ENCODE results near the gene SPATA31D3. TPM values are rescaled to one million over a fixed set of nuclear protein-coding genes. Genes with fewer than 3 reads are reported as not detected.
"Not testable (repeated sequence)": the region's sequence is repeated elsewhere in the genome, so short reads cannot be mapped to it uniquely, and the experiment has no call there.

SPATA31D3 gene
- total RNA-seq, 1 donor from 2014 or later = not detected

DNA sequence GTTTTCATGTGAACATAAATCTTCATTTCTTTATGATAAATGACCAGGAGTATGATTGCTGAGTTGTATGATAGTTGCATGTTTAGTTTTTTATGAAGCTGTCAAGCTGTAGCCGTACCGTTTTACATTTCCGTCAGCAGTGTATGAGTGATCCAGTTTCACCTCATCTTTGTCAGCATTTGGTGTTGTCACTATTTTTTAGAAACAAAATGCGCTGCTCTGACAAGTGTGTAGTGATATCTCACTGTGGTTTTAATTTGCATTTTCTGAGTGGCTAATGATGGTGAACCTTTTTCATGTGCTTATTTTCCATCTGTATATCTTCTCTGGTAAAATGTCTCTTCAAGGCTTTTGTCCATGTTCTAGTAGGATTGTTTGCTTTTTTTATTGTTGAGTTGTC, 38.6 kb downstream of the SPATA31D3 start:
- DNase-seq (no peak), ATAC-seq (ENCODE audit: low read depth) (no peak)
- intact Hi-C loops (cut with micrococcal nuclease) = no loop called here
- Mint-ChIP-seq H3K27me3 (peaks cover 2% of the 10 kb centered on the region), H3K36me3 (ENCODE audit: low read depth) (no peaks in the 10 kb centered on the region), H3K4me3 (no peak overlapping the region), H3K9me3 (peaks cover 4% of the 10 kb centered on the region), H3K4me1 (peaks cover 22% of the 10 kb centered on the region), H3K27ac (no peak overlapping the region)
- POLR2A ChIA-PET = no interaction called here
- CTCF ChIA-PET = no interaction called here
- TF ChIP-seq, protein P1, sequence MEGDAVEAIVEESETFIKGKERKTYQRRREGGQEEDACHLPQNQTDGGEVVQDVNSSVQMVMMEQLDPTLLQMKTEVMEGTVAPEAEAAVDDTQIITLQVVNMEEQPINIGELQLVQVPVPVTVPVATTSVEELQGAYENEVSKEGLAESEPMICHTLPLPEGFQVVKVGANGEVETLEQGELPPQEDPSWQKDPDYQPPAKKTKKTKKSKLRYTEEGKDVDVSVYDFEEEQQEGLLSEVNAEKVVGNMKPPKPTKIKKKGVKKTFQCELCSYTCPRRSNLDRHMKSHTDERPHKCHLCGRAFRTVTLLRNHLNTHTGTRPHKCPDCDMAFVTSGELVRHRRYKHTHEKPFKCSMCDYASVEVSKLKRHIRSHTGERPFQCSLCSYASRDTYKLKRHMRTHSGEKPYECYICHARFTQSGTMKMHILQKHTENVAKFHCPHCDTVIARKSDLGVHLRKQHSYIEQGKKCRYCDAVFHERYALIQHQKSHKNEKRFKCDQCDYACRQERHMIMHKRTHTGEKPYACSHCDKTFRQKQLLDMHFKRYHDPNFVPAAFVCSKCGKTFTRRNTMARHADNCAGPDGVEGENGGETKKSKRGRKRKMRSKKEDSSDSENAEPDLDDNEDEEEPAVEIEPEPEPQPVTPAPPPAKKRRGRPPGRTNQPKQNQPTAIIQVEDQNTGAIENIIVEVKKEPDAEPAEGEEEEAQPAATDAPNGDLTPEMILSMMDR (IDR thresholded peaks at IDR 0.05) = no peak

DNA sequence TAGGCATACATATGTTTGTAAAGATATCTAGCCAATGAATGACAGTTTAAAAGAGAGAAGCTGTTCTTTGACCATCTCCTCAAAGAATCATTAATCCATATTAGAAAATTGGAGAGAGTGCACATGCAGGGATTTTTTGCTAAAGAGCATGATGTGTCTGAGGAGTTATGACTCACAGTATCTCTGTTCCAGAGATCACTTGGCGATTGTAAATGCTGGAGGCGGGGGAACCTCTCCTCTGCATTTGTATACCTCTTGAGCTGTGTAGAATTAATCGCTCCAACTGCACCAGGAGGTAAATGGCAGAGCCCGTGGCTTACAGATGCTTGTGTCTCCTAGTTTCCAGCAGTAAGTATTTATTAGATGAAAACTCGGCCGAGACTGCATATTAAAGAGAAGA, 41.6 kb downstream of the SPATA31D3 start:
- DNase-seq (no peak), ATAC-seq (ENCODE audit: low read depth) (no peak)
- H3K4me1 Mint-ChIP-seq = peaks cover 13% of the 10 kb centered on the region
- H3K27ac Mint-ChIP-seq = no peak overlapping the region
- peaks cover 2% of the 10 kb centered on the region for H3K27me3 Mint-ChIP-seq
- no peaks in the 10 kb centered on the region for H3K36me3 Mint-ChIP-seq (ENCODE audit: low read depth)
- intact Hi-C loops (cut with micrococcal nuclease) = no loop called here
- no peak overlapping the region for H3K4me3 Mint-ChIP-seq
- peaks cover 2% of the 10 kb centered on the region for H3K9me3 Mint-ChIP-seq
- TF ChIP-seq, protein P1 (IDR thresholded peaks at IDR 0.05) = no peak
- POLR2A ChIA-PET = no interaction called here
- CTCF ChIA-PET = no interaction called here

GRCh38 chr9:81986051-81986450, 42.8 kb downstream of the SPATA31D3 start:
- peaks cover 12% of the 10 kb centered on the region for H3K4me1 Mint-ChIP-seq
- DNase-seq (no peak), ATAC-seq (ENCODE audit: low read depth) (no peak)
- TF ChIP-seq, protein P1 (IDR thresholded peaks at IDR 0.05) = no peak
- intact Hi-C loops (cut with micrococcal nuclease) = no loop called here
- no peak overlapping the region for H3K27ac Mint-ChIP-seq
- H3K27me3 Mint-ChIP-seq = peaks cover 2% of the 10 kb centered on the region
- no peaks in the 10 kb centered on the region for H3K36me3 Mint-ChIP-seq (ENCODE audit: low read depth)
- no peak overlapping the region for H3K4me3 Mint-ChIP-seq
- peaks cover 2% of the 10 kb centered on the region for H3K9me3 Mint-ChIP-seq
- ChIA-PET CTCF (no interaction called here), POLR2A (no interaction called here)

DNA sequence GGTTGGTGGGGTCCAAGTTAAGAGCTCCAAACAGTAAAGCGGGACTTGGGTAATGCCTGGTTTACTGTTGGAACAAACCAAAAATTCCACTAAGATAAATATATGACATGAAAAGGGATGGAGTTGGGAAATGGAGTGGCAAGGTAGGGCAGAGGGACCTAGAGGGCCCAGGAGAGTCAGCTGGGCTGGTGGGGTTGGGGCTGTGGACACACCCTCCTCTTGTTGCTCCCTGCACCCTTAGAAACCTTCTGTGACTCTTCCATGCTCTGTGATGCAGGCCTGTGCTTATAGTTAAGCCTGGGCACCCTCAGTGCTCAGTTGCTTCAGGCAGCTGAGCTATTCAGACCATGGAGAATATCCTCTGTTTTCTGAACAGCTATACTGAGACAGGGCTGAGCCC, 45.2 kb downstream of the SPATA31D3 start, which contains the start of gene SPATA31D1:
Gene SPATA31D1 (plus strand): TSS at position 301 of the 400 bp plus-strand sequence. CDS start 47 bp downstream, at position 348.
- POLR2A ChIA-PET; intact Hi-C loops (cut with micrococcal nuclease); H3K4me1 Mint-ChIP-seq; H3K4me3 Mint-ChIP-seq; ATAC-seq (ENCODE audit: low read depth); CTCF ChIA-PET; DNase-seq; H3K27ac Mint-ChIP-seq; H3K9me3 Mint-ChIP-seq; H3K36me3 Mint-ChIP-seq (ENCODE audit: low read depth); H3K27me3 Mint-ChIP-seq: not testable (repeated sequence)

- no peak for ATAC-seq (ENCODE audit: low read depth)
- DNase-seq = no peak
- Mint-ChIP-seq H3K9me3 (no peaks in the 10 kb centered on the region), H3K4me3 (no peak overlapping the region), H3K36me3 (ENCODE audit: low read depth) (no peaks in the 10 kb centered on the region), H3K27me3 (no peaks in the 10 kb centered on the region), H3K4me1 (no peaks in the 10 kb centered on the region), H3K27ac (no peak overlapping the region)
- intact Hi-C loops (cut with micrococcal nuclease) = no loop called here
- TF ChIP-seq, protein P1 (IDR thresholded peaks at IDR 0.05) = no peak
- POLR2A ChIA-PET = no interaction called here
- CTCF ChIA-PET = no interaction called here
Measured at GRCh38 chr9:81989700-81990099, 46.4 kb downstream of the SPATA31D3 start.

DNA sequence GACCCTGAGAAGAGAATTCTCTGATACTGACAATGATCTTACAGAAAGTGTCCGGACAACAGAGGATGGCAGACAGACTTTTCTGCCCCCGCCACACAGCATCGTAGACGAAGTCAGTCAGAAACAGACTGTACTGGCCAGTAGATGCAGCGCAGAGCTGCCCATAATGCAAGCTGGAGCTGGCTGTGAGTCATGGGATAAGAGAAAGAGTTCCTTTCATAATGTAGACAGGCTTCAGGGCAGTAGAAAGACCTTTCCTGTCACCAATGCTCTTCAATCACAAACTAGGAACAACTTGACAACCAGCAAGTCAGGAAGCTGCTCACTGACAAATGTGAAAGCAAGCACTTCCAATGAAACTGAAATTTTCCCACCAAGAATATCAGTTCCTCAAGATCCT, 50.4 kb downstream of the SPATA31D3 start:
- no peaks in the 10 kb centered on the region for H3K36me3 Mint-ChIP-seq (ENCODE audit: low read depth)

More for the DNA sequence above, 50.4 kb downstream of the SPATA31D3 start:
- no peak for DNase-seq
- ChIA-PET POLR2A (no interaction called here), CTCF (no interaction called here)
- H3K4me3 Mint-ChIP-seq = no peak overlapping the region
- H3K4me1 Mint-ChIP-seq = no peaks in the 10 kb centered on the region
- no peak for ATAC-seq (ENCODE audit: low read depth)
- TF ChIP-seq, protein P1 (IDR thresholded peaks at IDR 0.05) = no peak
- H3K27me3 Mint-ChIP-seq = no peaks in the 10 kb centered on the region
- intact Hi-C loops (cut with micrococcal nuclease) = no loop called here
- H3K27ac Mint-ChIP-seq = no peak overlapping the region
- H3K9me3 Mint-ChIP-seq = no peaks in the 10 kb centered on the region
